ENCODE measurements around the gene RCOR2. TPM values are rescaled to one million over a fixed set of nuclear protein-coding genes. Genes with fewer than 3 reads are reported as not detected.

Gene RCOR2
- total and polyA plus RNA-seq, 2 donors (not counting 1 experiment from before 2014, with no cell fraction given) = 1.8 to 5.6 TPM

DNA sequence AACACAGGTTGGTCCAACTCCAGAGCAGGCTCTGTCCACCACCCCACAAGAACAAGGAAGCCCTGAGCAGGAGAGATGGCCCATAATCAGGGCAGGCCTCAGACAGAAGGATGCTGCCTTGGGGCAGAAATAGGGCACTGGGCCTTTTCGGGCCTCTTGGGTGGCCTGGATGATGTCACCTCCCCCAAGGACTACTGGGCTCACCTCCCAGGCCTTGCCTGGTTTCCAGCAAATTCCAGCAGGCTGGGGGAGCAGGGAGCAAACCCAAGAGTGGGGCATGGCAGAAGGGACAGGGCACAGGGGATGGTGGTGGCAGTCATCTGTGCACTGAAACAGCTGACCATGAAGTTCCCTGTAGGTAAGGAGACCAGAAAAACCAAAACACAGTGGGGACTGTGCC, 16.5 kb upstream of the RCOR2 start:
- Histone ChIP-seq H3K27ac (ENCODE audit: insufficient read depth, low read length) (no peak overlapping the region), H3K9ac (ENCODE audit: insufficient read depth, low read length) (no peak overlapping the region), H3K27me3 (ENCODE audit: control insufficient read depth, insufficient read depth, low read length) (no peaks in the 10 kb centered on the region), H4K20me1 (ENCODE audit: control insufficient read depth, extremely low read depth, insufficient read depth, low read length) (no peaks in the 10 kb centered on the region), H3K36me3 (ENCODE audit: control insufficient read depth, insufficient read depth, low read length) (no peaks in the 10 kb centered on the region), H3K4me3 (replicated peaks in 1 of 4; ENCODE audit: control extremely low read depth in 1 of 4, insufficient read depth in 1 of 4, low read depth in 3 of 4, low read length in 4 of 4) (no peak overlapping the region), H3K4me1 (ENCODE audit: control insufficient read depth, extremely low read depth, insufficient read depth, low read length) (no peaks in the 10 kb centered on the region), H3K9me3 (ENCODE audit: control insufficient read depth, insufficient read depth, low read depth, low read length) (no peaks in the 10 kb centered on the region), H3K4me2 (ENCODE audit: extremely low read depth, insufficient read depth, low read length) (no peak overlapping the region), H3K79me2 (ENCODE audit: control insufficient read depth, insufficient read depth, low read length) (no peaks in the 10 kb centered on the region), H2AFZ (ENCODE audit: low read length) (no peak overlapping the region)
- no peak for DNase-seq (ENCODE audit: low read depth in 2 of 2)
- no peak for TF ChIP-seq EZH2 (IDR thresholded peaks at IDR 0.05; ENCODE audit: low read length, missing control alignments)
- TF ChIP-seq CTCF (conservative IDR thresholded peaks at IDR 0.05 in 1 of 2, IDR thresholded peaks at IDR 0.05 in 1 of 2; ENCODE audit: low read depth in 1 of 2, low read length in 2 of 2) = no peak

DNA sequence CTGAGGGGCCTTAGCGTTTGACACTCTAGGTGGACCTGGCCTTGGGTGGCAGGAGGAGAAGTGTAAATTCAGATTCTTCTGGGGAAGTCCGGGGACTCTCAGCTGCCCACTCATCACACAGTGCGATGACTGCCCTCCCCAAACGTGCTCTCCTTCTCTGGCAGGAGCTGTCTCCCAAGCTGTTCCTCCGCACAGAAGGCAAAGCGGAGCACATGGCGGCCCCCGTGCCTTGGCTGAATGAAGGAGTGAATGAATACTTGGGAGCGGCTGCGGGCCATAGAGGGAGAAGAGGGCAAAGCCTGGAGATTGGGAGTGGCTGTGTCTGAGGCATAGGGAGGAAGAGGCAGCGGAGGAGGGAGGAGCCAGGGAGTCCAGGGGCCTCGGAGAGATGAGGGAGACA, 14.9 kb upstream of the RCOR2 start:
- Histone ChIP-seq H3K27ac (ENCODE audit: insufficient read depth, low read length) (no peak overlapping the region), H3K9ac (ENCODE audit: insufficient read depth, low read length) (no peak overlapping the region), H3K79me2 (ENCODE audit: control insufficient read depth, insufficient read depth, low read length) (no peaks in the 10 kb centered on the region), H3K27me3 (ENCODE audit: control insufficient read depth, insufficient read depth, low read length) (no peaks in the 10 kb centered on the region), H3K9me3 (ENCODE audit: control insufficient read depth, insufficient read depth, low read depth, low read length) (no peaks in the 10 kb centered on the region), H2AFZ (ENCODE audit: low read length) (no peak overlapping the region), H3K4me2 (ENCODE audit: extremely low read depth, insufficient read depth, low read length) (no peak overlapping the region), H4K20me1 (ENCODE audit: control insufficient read depth, extremely low read depth, insufficient read depth, low read length) (no peaks in the 10 kb centered on the region), H3K36me3 (ENCODE audit: control insufficient read depth, insufficient read depth, low read length) (no peaks in the 10 kb centered on the region), H3K4me1 (ENCODE audit: control insufficient read depth, extremely low read depth, insufficient read depth, low read length) (no peaks in the 10 kb centered on the region), H3K4me3 (replicated peaks in 1 of 4; ENCODE audit: control extremely low read depth in 1 of 4, insufficient read depth in 1 of 4, low read depth in 3 of 4, low read length in 4 of 4) (no peak overlapping the region)
- TF ChIP-seq CTCF (conservative IDR thresholded peaks at IDR 0.05 in 1 of 2, IDR thresholded peaks at IDR 0.05 in 1 of 2; ENCODE audit: low read depth in 1 of 2, low read length in 2 of 2) = no peak
- no peak for DNase-seq (ENCODE audit: low read depth in 2 of 2)

GRCh38 chr11:63931045-63931444, 14.1 kb upstream of the RCOR2 start:
- Histone ChIP-seq H3K36me3 (ENCODE audit: control insufficient read depth, insufficient read depth, low read length) (no peaks in the 10 kb centered on the region), H3K27ac (ENCODE audit: insufficient read depth, low read length) (no peak overlapping the region), H3K79me2 (ENCODE audit: control insufficient read depth, insufficient read depth, low read length) (no peaks in the 10 kb centered on the region), H3K27me3 (ENCODE audit: control insufficient read depth, insufficient read depth, low read length) (no peaks in the 10 kb centered on the region), H3K4me3 (replicated peaks in 1 of 4; ENCODE audit: control extremely low read depth in 1 of 4, insufficient read depth in 1 of 4, low read depth in 3 of 4, low read length in 4 of 4) (no peak overlapping the region), H3K9me3 (ENCODE audit: control insufficient read depth, insufficient read depth, low read depth, low read length) (no peaks in the 10 kb centered on the region), H3K4me1 (ENCODE audit: control insufficient read depth, extremely low read depth, insufficient read depth, low read length) (no peaks in the 10 kb centered on the region), H4K20me1 (ENCODE audit: control insufficient read depth, extremely low read depth, insufficient read depth, low read length) (no peaks in the 10 kb centered on the region), H2AFZ (ENCODE audit: low read length) (peak overlapping the region; percentile 66), H3K4me2 (ENCODE audit: extremely low read depth, insufficient read depth, low read length) (no peak overlapping the region), H3K9ac (ENCODE audit: insufficient read depth, low read length) (no peak overlapping the region)
- no peak for DNase-seq (ENCODE audit: low read depth in 2 of 2)
- TF ChIP-seq CTCF (conservative IDR thresholded peaks at IDR 0.05 in 1 of 2, IDR thresholded peaks at IDR 0.05 in 1 of 2; ENCODE audit: low read depth in 1 of 2, low read length in 2 of 2) (no peak), EZH2 (IDR thresholded peaks at IDR 0.05; ENCODE audit: low read length, missing control alignments) (no peak)
